Testis (tissue), 2 donors: ENCODE data around the gene MOV10L1.

ENCODE experiments used
- CTCF ChIP-seq, 3 experiments: fragments of 450-650 bp in 2 of 3; fragments of 200-600 bp in 1 of 3; sonication (generic) in 1 of 3; IDR thresholded peaks; one replicate each; pipeline ENCODE4 v1.5.1; 2016 to 2019; ENCODE audit warnings: antibody characterized with exemption in 3 of 3, mild to moderate bottlenecking in 2 of 3, moderate library complexity in 1 of 3
- POLR2A ChIP-seq: fragments of 450-650 bp; IDR thresholded peaks from one replicate; pipeline ENCODE4 v1.6.1; 2017; ENCODE audit warnings: antibody characterized with exemption, mild to moderate bottlenecking, moderate library complexity

GRCh38 chr22:50157709-50158375, 68.0 kb downstream of the MOV10L1 start:
- TF ChIP-seq CTCF (IDR thresholded peaks at IDR 0.05) (no peak), POLR2A (no peak)
